ENCODE data around the gene TBC1D2B. TPM values are rescaled to one million over a fixed set of nuclear protein-coding genes. Genes with fewer than 3 reads are reported as not detected.
"Not testable (repeated sequence)": the region's sequence is repeated elsewhere in the genome, so short reads cannot be mapped to it uniquely, and the experiment has no call there.

Gene TBC1D2B
- total and polyA plus RNA-seq, 2 of the 4 experiments (the other 2 are of a cell fraction): 17.7 to 28.3 TPM

- CTCF ChIA-PET; H3K14ac ChIP-seq (replicated peaks; ENCODE audit: low read depth, low read length); H3K4me2 ChIP-seq (ENCODE audit: low read depth, low read length); H3K9ac ChIP-seq (ENCODE audit: low read depth, low read length); H4K5ac ChIP-seq (ENCODE audit: low read depth, low read length); in situ Hi-C loops (cut with MboI; ENCODE audit: low sequenced_read_pairs); H3K23ac ChIP-seq (ENCODE audit: low read depth, low read length); intact Hi-C loops (cut with micrococcal nuclease); H2BK5ac ChIP-seq (ENCODE audit: low read depth, low read length, poor library complexity, severe bottlenecking); H3K9me1 ChIP-seq (ENCODE audit: insufficient read depth, low read length); H3K56ac ChIP-seq (ENCODE audit: extremely low read depth, insufficient read depth, low read length); H2AFZ ChIP-seq (replicated peaks; ENCODE audit: low read length, poor library complexity); H3K9me3 ChIP-seq (ENCODE audit: control insufficient read depth, insufficient read depth, low read length); dilution Hi-C loops (cut with HindIII; ENCODE audit: low sequenced_read_pairs, unreplicated experiment); H2BK20ac ChIP-seq (ENCODE audit: low read depth, low read length); POLR2A ChIA-PET (ENCODE audit: unreplicated experiment); H3K27me3 ChIP-seq (ENCODE audit: control insufficient read depth, insufficient read depth, low read length); H3K4ac ChIP-seq (ENCODE audit: low read depth, low read length); H4K91ac ChIP-seq (ENCODE audit: insufficient read depth, low read depth, low read length); BruUV-seq (replicated peaks); H2AK9ac ChIP-seq (replicated peaks; ENCODE audit: low read depth, low read length, poor library complexity); H2AK5ac ChIP-seq (ENCODE audit: low read depth, low read length); H3K4me3 ChIP-seq (ENCODE audit: insufficient read depth, low read depth, low read length); H3K27ac ChIP-seq (ENCODE audit: insufficient read depth, low read length); H2BK15ac ChIP-seq (ENCODE audit: low read depth, low read length); H4K8ac ChIP-seq (ENCODE audit: low read depth in 2 of 2, low read length in 2 of 2); H2BK120ac ChIP-seq (ENCODE audit: low read depth, low read length); H3K18ac ChIP-seq (ENCODE audit: low read depth, low read length): not testable (repeated sequence)
- 34% methylated on average over 3 of the region's 15 CpGs; no CpG with 5 or more reads in 1 of the 2 experiments for WGBS, 2 experiments (ENCODE audit: extremely low coverage in 2 of 2, insufficient read length in 1 of 2)
- peak; percentile 46; the same call in 1 of the 2 replicates for TF ChIP-seq FOS (IDR thresholded peaks at IDR 0.05; ENCODE audit: low read depth, low read length)
- TF ChIP-seq RAD21 (IDR thresholded peaks at IDR 0.05; ENCODE audit: low read length): 0 out of 2 replicates have a peak, but pooled peaks have one; percentile 6
- TF ChIP-seq NFE2L2 (IDR thresholded peaks at IDR 0.05; ENCODE audit: low read depth, low read length): peak; percentile 41; the same call in 1 of the 2 replicates
- Histone ChIP-seq H3K36me3 (ENCODE audit: control insufficient read depth, insufficient read depth, low read length) (peaks cover 24% of the 10 kb centered on the region), H3K79me1 (ENCODE audit: low read depth in 1 of 2, low read length in 2 of 2) (peaks cover 0 to 33% of the 10 kb centered on the region in 2 experiments; a peak in 2 of 4 replicates), H3K4me1 (ENCODE audit: control insufficient read depth, insufficient read depth, low read length) (peaks cover 32% of the 10 kb centered on the region), H4K20me1 (ENCODE audit: insufficient read depth, low read length) (peaks cover 30% of the 10 kb centered on the region)
- peak; percentile 90 for DNase-seq
- ATAC-seq (ENCODE audit: low read depth): peak; percentile 44
Observed at GRCh38 chr15:77994893-77995536, 82.5 kb downstream of the TBC1D2B start.

Measured in IMR-90 (cell line).